Brain microvascular endothelial cell (primary cell): Measurements from ENCODE around the gene DNAL1.

ENCODE experiments used
- DNase-seq: peaks from one replicate; pipeline ENCODE4 v3.0.0-alpha.2; 2020
- H3K27ac ChIP-seq: fragments of 250-450 bp; sonication (Bioruptor Pico); 2 replicates; pipeline ENCODE4 v1.5.1; 2020; ENCODE audit warnings: mild to moderate bottlenecking, moderate library complexity
- H3K27me3 ChIP-seq: fragments of 250-450 bp; sonication (Bioruptor Pico); replicated peaks from 2 replicates; pipeline ENCODE4 v1.5.1; 2020; ENCODE audit warnings: mild to moderate bottlenecking
- H3K36me3 ChIP-seq: fragments of 250-450 bp; sonication (Bioruptor Pico); replicated peaks from 2 replicates; pipeline ENCODE4 v1.5.1; 2020; ENCODE audit warnings: mild to moderate bottlenecking
- H3K4me3 ChIP-seq: 2 replicates; pipeline ENCODE4 v1.5.1; 2011; ENCODE audit warnings: low read depth, mild to moderate bottlenecking, control low read depth, low read length, moderate library complexity
- in situ Hi-C: cut with HindIII; loops from 2 replicates; pipeline ENCODE4 v1.10.0; 2017; ENCODE audit warnings: low sequenced_read_pairs, low pct_ligation_motif_present
- TF ChIP-seq, protein P1 (sequence below): IDR thresholded peaks from 2 replicates; pipeline ENCODE4 v1.5.1; 2011; ENCODE audit warnings: low read depth, mild to moderate bottlenecking, moderate library complexity, low read length, control low read depth, inconsistent platforms; ENCODE audit errors: missing control alignments

The DNAL1 gene

DNA sequence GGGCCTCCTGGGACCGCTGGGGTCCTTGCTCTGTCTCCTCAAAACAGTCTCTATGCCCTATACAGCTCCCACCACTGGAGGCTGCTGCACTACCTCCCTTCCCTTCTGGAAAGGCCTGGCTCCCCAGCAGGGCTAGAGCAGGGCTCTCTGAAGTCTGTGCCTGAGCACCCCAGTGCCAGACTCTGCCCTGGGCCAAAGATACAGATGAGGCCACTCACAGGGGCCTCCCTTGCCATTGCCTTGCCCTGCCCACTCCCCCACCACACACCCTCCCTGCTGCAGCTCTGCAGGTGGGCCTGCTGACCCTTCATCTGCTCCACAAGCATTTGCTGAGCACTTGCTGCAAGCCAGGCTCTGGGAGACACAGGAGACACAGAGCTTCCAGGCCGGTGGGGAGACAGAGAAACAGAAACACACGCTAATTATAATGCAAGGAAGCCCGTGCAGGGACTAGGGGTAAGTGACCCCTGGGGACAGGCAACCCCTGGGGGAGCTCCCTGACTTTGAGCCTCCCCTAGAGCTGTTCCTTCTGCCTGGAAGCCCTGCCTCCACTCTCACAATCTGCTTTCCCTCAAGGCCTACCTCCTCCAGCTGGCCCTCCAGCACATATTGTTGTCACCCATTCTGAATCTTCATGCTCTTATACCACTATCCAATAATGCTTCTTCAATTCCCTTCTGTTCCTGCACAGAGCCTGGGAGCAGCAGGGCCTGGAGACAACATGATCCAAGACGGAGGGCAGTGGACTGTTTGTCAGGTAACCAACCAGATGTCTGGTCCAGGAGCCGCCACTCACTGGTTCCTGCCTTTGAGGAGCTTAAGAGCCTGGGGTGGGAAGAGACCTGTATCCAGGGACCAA is 102.0 kb downstream of the DNAL1 start:
- Histone ChIP-seq H3K36me3 (no peaks in the 10 kb centered on the region), H3K27ac (no peak overlapping the region), H3K4me3 (no peak overlapping the region), H3K27me3 (no peaks in the 10 kb centered on the region)
- DNase-seq, result no peak
- TF ChIP-seq, protein P1, sequence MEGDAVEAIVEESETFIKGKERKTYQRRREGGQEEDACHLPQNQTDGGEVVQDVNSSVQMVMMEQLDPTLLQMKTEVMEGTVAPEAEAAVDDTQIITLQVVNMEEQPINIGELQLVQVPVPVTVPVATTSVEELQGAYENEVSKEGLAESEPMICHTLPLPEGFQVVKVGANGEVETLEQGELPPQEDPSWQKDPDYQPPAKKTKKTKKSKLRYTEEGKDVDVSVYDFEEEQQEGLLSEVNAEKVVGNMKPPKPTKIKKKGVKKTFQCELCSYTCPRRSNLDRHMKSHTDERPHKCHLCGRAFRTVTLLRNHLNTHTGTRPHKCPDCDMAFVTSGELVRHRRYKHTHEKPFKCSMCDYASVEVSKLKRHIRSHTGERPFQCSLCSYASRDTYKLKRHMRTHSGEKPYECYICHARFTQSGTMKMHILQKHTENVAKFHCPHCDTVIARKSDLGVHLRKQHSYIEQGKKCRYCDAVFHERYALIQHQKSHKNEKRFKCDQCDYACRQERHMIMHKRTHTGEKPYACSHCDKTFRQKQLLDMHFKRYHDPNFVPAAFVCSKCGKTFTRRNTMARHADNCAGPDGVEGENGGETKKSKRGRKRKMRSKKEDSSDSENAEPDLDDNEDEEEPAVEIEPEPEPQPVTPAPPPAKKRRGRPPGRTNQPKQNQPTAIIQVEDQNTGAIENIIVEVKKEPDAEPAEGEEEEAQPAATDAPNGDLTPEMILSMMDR, result peak; percentile 55
- in situ Hi-C loops, result no loop called here

GRCh38 chr14:73747379-73748211 is 102.8 kb downstream of the DNAL1 start:
- Histone ChIP-seq H3K27ac (no peak overlapping the region), H3K4me3 (no peak overlapping the region), H3K27me3 (no peaks in the 10 kb centered on the region), H3K36me3 (no peaks in the 10 kb centered on the region)
- in situ Hi-C loops, result no loop called here
- TF ChIP-seq, protein P1, result no peak
- no peak for DNase-seq

- H3K27me3 ChIP-seq, result no peaks in the 10 kb centered on the region
- H3K36me3 ChIP-seq, result no peaks in the 10 kb centered on the region
- no peak overlapping the region for H3K4me3 ChIP-seq
- in situ Hi-C loops, result no loop called here
- TF ChIP-seq, protein P1, result no peak
- DNase-seq, result no peak
- no peak overlapping the region for H3K27ac ChIP-seq
These were observed 104.1 kb downstream of the DNAL1 start for GRCh38 chr14:73748858-73749357.

- H3K27ac ChIP-seq, result no peak overlapping the region
- no peak overlapping the region for H3K4me3 ChIP-seq
- H3K27me3 ChIP-seq, result no peaks in the 10 kb centered on the region
- TF ChIP-seq, protein P1, result no peak
- H3K36me3 ChIP-seq, result no peaks in the 10 kb centered on the region
- no peak for DNase-seq
- in situ Hi-C loops, result no loop called here
These were observed 105.1 kb downstream of the DNAL1 start for GRCh38 chr14:73749706-73750530.

- Histone ChIP-seq H3K36me3 (no peaks in the 10 kb centered on the region), H3K27me3 (no peaks in the 10 kb centered on the region), H3K4me3 (no peak overlapping the region), H3K27ac (no peak overlapping the region)
- TF ChIP-seq, protein P1, result no peak
- in situ Hi-C loops, result no loop called here
- no peak for DNase-seq
These were observed 105.7 kb downstream of the DNAL1 start for GRCh38 chr14:73750531-73750901.
